ENCODE results near the gene TEDC2.

GRCh38 chr16:2451851-2452320 is 8.0 kb upstream of the TEDC2 start:
- no peak for TF ChIP-seq HMG20A (CRISPR knock-in tag; conservative IDR thresholded peaks at IDR 0.05)
- no peak for TF ChIP-seq CTCF (IDR thresholded peaks at IDR 0.05 in 2 of 3, conservative IDR thresholded peaks at IDR 0.05 in 1 of 3; ENCODE audit: insufficient read depth in 2 of 3, low read depth in 1 of 3, low read length in 3 of 3)
- no peak for TF ChIP-seq USF2 (CRISPR knock-in tag; IDR thresholded peaks at IDR 0.05)
- no peak for TF ChIP-seq YBX1 (IDR thresholded peaks at IDR 0.05)
- no peak for TF ChIP-seq KDM4B (IDR thresholded peaks at IDR 0.05; ENCODE audit: borderline replicate concordance in 2 of 2, low read depth in 1 of 2)

Measured in K562 (cell line).